KG1 (cell line): ENCODE measurements around the gene ERCC5.

Source experiments
- DNase-seq: peaks from one replicate; lab custom pipeline; 2025; lab: John Stamatoyannopoulos, UW

Gene ERCC5

GRCh38 chr13:102922184-102922583 lies 76.4 kb downstream of the ERCC5 start:
- no peak for DNase-seq
